SU-DHL-6 (cell line): ENCODE results near the gene SELENOO.

Experiments
- EZH2phosphoT487 ChIP-seq: fragments of 200-600 bp; sonication (generic), shearing (Covaris generic); conservative IDR thresholded peaks from 2 replicates; pipeline ENCODE4 v1.6.1; 2018; ENCODE audit warnings: mild to moderate bottlenecking, antibody characterized with exemption, low read length, moderate library complexity, mixed read lengths
- TF ChIP-seq, protein P1 (sequence below): fragments of 200-600 bp; sonication (generic); IDR thresholded peaks from one replicate; pipeline ENCODE4 v1.5.1; 2017; ENCODE audit warnings: antibody characterized with exemption, mild to moderate bottlenecking, low read length, moderate library complexity; ENCODE audit not compliant: insufficient read depth, poor library complexity, severe bottlenecking

DNA sequence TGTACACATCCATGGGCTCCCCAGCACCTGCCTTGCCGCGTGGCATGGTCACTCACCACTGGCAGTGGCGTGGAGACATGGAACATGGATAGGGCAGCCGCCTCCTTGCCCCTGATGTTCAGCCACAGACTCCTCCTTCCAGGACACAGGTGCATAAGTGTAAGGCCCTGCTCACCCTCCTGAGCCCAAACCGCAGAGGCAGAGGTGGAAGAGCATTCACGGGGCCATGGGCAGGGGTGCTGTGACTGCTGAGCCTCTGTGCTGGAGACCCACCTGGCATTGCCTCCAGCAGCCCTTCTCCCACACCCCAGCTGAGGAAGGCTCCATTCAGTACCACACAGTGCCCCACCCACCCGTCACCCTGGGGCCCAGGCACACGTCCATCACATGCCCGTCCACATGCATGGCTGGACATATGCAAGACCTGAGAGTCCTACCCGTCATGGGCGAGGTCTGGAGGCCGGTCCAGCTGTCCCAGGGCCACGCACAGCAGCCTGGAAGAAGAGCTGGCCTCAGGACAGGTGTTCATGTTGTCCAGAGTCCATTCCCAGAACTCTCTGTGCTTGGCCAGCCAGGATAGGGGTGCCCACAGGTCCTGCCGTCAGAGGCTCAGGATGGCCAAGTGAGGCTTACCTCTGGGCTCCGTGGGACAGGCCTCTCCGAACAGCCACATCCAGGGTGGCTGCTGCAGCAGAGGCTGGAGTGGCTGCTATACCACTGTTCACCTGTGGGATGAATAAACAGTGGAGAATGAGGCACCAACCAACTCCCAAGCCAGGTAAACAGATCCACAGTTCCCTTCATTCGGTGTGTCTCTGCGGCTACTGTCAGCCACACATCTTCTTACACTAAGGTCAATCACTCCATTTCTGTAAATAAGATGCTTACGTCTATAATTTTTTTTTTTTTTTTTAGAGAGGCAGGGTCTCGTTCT is 45.7 kb downstream of the SELENOO start:
- TF ChIP-seq, protein P1, sequence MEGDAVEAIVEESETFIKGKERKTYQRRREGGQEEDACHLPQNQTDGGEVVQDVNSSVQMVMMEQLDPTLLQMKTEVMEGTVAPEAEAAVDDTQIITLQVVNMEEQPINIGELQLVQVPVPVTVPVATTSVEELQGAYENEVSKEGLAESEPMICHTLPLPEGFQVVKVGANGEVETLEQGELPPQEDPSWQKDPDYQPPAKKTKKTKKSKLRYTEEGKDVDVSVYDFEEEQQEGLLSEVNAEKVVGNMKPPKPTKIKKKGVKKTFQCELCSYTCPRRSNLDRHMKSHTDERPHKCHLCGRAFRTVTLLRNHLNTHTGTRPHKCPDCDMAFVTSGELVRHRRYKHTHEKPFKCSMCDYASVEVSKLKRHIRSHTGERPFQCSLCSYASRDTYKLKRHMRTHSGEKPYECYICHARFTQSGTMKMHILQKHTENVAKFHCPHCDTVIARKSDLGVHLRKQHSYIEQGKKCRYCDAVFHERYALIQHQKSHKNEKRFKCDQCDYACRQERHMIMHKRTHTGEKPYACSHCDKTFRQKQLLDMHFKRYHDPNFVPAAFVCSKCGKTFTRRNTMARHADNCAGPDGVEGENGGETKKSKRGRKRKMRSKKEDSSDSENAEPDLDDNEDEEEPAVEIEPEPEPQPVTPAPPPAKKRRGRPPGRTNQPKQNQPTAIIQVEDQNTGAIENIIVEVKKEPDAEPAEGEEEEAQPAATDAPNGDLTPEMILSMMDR: no peak
- no peak for TF ChIP-seq EZH2phosphoT487
